SK-N-SH treated with all-trans-retinoic acid at 6 μM for 48 hours (cell line): Measurements from ENCODE around the gene OR56A1.

Experiments used
- ARNTL ChIP-seq: fragments of 450-650 bp; formaldehyde crosslinking; IDR thresholded peaks from 2 replicates; pipeline ENCODE4 v1.5.0; 2020; ENCODE audit warnings: low read depth, mild to moderate bottlenecking, moderate library complexity, borderline replicate concordance
- CSDC2 ChIP-seq: fragments of 250-450 bp; sonication (Bioruptor Pico); IDR thresholded peaks from 2 replicates; pipeline ENCODE4 v1.5.0; 2020; ENCODE audit warnings: mild to moderate bottlenecking, moderate library complexity
- ISL1 ChIP-seq: fragments of 250-450 bp; sonication (Bioruptor Pico); IDR thresholded peaks from 2 replicates; pipeline ENCODE4 v2.1.2; 2022; ENCODE audit warnings: mild to moderate bottlenecking, moderate library complexity
- PPARA ChIP-seq: fragments of 250-450 bp; sonication (Bioruptor Pico); IDR thresholded peaks from 2 replicates; pipeline ENCODE4 v1.5.0; 2020; ENCODE audit warnings: mild to moderate bottlenecking, borderline replicate concordance
- ZFP30 ChIP-seq: fragments of 450-650 bp; formaldehyde crosslinking; IDR thresholded peaks from 2 replicates; pipeline ENCODE4 v1.5.0; 2022; ENCODE audit warnings: mild to moderate bottlenecking, moderate library complexity
- ZNF70 ChIP-seq: fragments of 450-650 bp; formaldehyde crosslinking; IDR thresholded peaks from 2 replicates; pipeline ENCODE4 v1.5.0; 2020; ENCODE audit warnings: mild to moderate bottlenecking, moderate library complexity
- ZNF8 ChIP-seq: fragments of 450-650 bp; formaldehyde crosslinking; IDR thresholded peaks from 2 replicates; pipeline ENCODE4 v1.5.0; 2020; ENCODE audit warnings: mild to moderate bottlenecking, moderate library complexity
- TF ChIP-seq, protein P1 (sequence below): fragments of 250-450 bp; sonication (Bioruptor Pico); IDR thresholded peaks from 2 replicates; pipeline ENCODE4 v1.8.0; 2020; ENCODE audit warnings: mild to moderate bottlenecking, moderate library complexity, borderline replicate concordance

DNA sequence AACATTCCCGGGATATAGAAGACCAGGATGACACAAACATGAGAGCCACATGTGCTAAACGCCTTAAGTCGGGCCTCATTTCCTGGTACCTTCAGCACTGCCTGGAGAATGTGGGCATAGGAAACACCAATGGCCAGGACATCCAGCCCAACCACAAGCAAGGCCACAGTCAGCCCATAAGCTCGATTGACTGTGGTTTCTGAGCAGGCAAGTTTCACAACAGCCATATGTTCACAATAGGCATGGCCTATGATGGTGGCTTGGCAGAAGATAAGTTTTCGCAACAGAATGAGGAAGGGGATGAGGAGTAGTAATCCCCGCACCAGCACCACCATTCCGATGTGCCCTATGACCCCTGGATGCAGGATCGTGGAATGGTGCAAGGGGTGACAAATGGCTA is 26.9 kb upstream of the OR56A1 start:
- TF ChIP-seq ZFP30 (CRISPR knock-in tag) (no peak), ARNTL (CRISPR knock-in tag) (no peak), ISL1 (CRISPR knock-in tag) (no peak), PPARA (no peak), ZNF70 (CRISPR knock-in tag) (no peak), ZNF8 (CRISPR knock-in tag) (no peak), CSDC2 (no peak)
- TF ChIP-seq, protein P1, sequence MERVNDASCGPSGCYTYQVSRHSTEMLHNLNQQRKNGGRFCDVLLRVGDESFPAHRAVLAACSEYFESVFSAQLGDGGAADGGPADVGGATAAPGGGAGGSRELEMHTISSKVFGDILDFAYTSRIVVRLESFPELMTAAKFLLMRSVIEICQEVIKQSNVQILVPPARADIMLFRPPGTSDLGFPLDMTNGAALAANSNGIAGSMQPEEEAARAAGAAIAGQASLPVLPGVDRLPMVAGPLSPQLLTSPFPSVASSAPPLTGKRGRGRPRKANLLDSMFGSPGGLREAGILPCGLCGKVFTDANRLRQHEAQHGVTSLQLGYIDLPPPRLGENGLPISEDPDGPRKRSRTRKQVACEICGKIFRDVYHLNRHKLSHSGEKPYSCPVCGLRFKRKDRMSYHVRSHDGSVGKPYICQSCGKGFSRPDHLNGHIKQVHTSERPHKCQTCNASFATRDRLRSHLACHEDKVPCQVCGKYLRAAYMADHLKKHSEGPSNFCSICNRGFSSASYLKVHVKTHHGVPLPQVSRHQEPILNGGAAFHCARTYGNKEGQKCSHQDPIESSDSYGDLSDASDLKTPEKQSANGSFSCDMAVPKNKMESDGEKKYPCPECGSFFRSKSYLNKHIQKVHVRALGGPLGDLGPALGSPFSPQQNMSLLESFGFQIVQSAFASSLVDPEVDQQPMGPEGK (CRISPR knock-in tag), result no peak
